CD4-positive, alpha-beta T cell treated with Interleukin-15 for 4 hours (primary cell): ENCODE data around the gene S100A7.
"Not testable (repeated sequence)": the region's sequence is repeated elsewhere in the genome, so short reads cannot be mapped to it uniquely, and the experiment has no call there.

ENCODE experiments used
- DNase-seq: peaks from one replicate; pipeline ENCODE4 v3.0.0-alpha.2; 2020; ENCODE audit warnings: low spot score

S100A7 gene

DNA sequence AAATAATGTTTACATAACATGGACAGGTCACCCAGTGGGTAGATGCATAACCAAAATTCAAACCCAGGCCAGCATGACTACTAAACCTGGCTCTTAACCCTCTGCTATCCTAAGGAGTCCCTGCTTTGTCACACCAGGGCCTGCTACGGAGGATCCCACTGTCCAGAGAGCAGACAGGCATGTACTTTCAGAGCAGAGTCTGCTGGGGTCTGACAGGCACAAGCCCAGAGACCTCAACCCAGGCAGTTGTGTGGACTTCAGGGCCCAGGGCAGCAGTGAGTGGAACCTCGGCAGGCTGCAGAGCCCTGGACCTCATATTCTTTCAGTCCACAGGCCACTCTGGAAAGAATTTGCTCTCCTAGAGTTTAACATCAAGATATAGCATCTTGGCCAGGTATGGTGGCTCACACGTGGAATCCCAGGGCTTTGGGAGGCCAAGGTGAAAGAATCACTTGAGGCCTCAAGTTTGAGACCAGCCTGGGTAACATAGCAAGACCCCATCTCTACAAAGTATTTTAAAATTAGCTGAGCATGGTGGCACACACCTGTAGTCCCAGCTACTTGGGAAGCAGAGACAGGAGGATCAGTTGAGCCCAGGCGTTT lies 16.1 kb upstream of the S100A7 start:
- no peak for DNase-seq

DNA sequence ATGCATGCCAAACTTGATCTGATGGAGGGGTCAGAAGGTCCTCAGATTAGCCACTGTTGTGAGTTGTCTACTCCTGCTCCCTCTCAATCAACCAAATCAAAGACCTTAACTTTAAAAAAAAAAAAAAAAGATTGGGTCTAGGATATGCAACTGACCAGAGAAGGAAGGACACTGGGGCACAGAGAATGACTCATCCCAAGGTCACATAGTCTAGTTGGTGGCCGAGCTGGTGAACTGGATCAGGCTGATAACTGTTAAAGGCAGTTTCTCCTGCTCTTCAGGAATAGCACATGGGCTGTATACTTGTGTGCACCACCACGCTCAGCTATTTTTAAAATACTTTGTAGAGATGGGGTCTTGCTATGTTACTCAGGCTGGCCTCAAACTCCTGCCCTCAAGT lies 14.8 kb upstream of the S100A7 start:
- DNase-seq: no peak

DNA sequence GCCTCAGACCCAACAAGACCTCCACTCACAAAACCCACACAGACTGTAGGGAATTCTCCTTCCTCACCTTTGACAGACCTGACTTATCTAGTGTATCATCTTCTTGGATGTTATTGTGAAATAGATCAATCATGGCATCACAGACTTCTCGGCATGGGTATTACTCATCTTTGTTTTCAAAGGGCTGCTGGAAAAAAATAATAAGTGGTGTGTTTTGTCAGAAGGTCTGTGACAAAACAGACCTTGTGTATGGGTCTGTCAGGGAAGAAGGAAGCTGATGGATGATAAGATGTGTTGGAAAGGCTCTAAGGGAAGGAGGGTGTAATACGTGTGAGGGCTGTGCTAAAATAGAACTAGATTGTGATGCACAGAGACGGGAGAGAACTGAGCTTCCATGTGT lies 13.9 kb upstream of the S100A7 start:
- no peak for DNase-seq

DNA sequence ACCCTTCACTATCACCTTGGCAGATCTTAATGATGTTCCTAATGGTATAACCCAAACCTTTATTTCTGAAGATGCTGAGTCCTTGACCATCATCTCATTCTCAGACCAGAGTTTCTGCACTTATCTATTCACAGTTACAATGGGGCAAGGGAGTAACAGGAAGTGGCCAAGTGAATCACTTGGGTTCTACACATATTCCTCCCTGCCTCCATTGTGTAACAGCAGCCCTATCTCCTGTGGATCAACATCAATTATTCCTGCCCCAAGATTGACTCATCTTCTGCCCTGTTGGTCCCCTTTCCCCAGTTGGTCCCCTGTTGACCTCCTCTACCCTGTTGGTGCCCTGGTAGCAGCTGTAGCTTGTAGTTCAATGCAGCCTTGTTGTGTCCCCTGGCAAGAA lies 10.3 kb upstream of the S100A7 start:
- DNase-seq: no peak

DNA sequence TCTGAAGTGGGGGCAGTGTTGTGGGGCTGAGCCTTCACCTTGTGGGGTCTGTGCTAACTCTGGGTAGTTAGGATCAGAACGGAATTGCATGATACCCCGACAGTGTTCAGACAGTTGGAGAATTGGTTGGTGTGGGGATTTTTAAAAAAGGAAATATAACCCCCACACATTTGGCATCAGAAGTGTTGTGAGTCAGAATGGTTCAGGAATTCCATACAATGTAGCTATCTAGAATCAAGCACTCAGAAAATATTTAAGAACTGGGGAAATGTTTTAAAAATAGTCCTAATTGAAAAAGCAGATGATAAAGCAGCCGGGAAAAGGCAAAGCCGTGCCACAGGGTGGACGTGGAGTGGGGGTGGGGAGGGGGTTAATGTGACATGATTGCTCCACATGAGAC lies 6.5 kb upstream of the S100A7 start:
- DNase-seq: no peak

DNA sequence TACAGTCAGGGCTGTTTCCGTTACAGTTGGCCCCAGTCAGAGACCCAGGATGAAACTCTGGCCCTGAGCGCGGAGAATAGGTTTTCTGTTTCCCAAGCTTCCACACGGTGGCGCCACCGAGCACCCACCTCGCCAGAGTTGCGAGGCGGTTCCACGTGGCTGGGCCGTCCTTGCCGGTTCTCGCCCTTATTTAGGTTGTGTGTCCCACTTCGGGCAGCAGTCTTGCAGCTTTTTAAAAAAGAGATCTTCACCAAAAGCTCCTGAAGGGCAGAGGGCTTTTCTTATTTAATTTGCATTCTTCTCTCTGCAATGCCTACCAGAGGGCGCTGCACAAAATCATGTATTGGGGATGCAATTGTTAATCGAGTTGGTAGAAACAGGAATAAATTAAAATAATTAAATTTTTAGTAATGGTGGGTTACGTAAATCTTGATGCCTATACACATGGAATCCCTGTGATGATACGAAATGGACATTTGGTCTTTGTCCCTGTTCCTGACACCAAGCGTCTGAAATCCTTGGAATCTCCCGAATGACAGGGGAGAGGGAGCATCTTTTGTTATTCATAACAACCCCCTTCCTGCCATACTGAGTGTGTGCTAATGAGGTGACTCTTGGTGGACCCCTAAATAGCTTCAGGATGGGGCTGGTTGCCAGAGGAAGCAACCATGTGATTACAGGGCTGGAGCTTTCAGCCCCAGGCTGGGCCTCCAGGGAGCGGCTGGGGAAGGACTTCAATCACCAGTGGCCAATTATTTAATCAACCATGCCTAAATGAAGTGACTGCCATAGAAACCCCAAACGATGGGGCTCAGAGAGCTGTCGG lies 5.6 kb upstream of the S100A7 start:
- DNase-seq: peak; percentile 56

DNA sequence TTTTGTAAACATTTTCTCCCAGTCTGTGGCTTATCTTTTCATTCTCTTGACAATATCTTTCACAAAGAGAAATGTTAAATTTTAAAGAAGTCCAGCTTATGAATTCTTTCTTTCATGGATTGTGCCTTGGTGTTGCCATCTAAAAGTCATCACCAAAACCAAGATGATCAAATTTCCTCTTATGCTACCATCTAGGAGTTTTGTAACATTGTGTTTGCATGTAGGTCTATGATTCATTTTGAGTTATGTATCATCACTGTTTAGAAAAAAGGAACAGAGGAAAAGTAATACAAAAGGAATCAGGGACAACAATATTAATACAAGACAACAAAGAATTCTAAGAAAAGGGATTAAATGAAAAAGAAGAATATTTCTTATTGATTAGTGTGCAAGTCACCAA lies 2.3 kb upstream of the S100A7 start:
- DNase-seq: not testable (repeated sequence)

DNA sequence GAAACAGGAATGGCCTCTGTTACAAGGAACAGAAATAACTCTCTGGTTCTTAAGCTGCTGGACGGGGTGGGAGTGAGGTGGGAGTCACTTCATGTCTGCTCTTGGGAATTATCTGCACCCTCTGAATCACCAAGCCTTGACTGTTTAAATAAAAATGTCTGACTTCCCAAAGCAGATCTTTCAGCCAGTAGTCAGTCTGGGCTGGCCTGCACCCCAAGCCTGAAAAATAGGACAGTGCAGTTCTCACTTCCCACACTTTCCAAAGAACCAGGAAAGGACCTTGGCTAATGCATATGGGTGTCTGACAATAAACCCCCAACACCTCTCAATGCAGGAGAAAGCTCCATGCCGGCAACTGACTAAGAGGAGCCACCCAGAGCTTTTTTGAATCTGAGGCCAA lies 796 bp downstream of the S100A7 start:
- no peak for DNase-seq

DNA sequence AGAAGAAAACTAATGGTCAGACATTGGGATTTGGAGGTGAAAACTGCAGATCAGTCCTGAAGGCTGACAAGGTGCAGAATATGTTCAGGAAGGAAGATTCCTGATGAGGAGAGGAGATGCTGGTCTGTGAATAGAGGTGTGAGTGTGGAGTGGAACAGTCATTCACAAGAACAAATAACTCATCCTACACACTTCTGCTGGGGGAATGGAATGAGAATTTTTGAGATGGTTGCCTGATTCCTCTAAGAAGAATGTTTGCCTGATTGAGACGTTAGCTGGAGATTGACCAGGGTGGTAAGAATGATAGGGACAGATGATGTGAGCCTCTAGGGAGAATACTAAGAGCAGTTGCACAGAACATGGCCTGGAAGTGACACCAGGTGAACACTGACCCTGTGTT lies 4.1 kb downstream of the S100A7 start:
- no peak for DNase-seq

DNA sequence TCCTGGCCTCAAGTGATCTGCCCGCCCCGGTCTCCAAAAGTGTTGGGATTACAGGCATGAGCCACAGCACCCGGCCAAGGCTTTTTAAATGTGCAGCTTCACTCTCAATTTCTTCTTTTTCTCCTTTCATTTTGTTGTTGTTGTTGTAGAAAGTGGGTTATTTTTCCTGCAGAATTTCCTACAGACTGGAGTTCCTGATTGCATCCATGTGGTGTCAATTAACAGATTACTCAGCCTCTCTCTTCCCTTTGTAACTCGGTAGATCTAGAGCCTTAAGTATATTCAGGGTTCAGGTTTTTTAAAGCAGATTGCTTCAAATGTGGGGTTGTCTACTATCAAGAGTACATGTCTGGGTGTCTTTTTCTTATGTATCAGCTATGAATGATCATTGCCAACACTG lies 11.6 kb downstream of the S100A7 start:
- not testable (repeated sequence) for DNase-seq

DNA sequence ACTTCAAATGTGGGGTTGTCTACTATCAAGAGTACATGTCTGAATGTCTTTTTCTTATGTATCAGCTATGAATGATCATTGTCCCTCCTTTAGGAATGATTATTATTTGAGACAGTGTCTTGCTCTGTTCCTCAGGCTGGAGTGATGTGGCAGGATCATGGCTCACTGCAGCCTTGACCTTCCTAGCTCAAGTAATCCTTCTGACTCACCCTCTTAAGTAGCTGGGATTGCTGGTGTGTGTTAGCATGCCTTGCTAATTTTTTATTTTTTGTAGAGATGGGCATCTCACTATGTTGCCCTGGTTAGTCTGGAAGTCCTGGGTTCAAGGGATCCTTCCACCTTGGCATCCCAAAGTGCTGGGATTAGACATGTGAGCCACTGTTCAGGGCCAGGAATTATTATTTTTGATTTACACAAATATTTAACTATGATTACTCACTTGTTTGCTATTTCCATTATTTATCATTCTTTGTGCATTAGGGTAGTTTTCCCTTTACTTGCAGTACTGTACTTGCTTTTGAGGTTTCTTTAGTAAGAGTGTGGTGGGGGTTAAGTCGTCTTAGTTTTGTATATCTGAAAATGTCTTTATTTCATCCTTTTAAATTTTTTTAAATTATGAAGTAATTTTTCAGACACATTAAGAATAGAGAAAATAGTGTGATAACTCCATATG lies 12.8 kb downstream of the S100A7 start:
- DNase-seq: no peak

DNA sequence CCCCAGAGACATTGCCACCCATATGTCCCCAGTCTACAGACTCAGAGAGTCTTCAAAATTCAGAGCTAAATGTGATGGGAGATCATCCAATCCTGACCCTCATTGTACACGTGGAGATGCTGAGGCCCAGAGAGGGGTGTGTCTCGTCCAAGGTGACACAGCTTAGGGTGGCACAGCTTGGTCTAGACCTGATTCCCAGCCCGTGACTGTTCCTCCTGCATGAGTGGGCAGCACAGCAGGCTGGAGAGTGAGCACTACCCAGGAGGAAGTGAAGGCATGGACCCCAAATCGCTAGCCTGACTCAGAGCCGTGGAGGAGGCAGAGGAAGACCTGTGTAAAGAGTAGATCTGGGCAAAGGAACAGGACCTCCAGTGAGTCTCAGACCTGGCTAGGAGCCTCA lies 16.4 kb downstream of the S100A7 start:
- no peak for DNase-seq

DNA sequence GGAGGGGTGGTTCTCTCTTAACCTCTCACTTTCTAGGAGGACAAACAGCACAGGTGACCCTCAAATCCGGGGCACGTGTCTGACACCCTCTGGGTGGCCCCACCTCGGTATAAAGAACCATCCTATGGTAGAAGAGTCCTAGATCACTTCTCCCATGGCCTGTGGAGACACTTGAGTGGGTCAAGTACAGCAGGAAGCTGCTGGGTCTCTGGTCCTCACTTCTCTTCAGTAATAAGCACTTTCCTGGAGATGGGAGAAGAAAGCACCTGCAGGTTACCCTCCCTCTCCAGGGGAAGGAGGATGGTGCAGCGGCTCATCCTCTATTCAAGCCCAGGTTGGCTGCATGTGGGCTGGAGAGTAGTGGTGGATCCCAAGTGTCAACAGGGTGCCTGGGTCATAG lies 17.0 kb downstream of the S100A7 start:
- DNase-seq: no peak

DNA sequence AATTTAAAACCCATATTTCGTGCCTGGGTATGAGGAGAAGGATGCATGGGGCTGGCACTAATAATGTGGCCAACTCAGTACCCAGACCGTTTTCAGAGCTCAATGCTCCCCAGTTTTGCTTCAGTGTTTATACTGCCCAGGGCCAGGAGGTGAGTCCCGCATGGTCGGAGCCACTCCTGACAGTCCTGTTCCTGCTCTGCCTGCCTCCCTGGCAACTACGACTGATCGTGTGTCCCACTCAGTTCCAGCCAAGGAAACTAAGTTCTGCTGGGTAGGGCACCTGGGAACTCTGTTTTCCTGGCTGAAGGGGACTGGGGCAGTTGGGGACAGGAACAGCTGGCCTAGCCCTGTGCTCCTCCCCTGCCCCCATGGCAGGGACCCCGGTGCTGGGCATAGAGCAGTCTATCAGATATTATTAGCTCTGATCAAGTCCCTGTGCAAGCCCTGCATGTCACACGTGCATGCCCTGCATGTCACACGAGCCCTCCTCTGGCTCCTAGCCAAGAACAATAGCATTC lies 19.2 kb downstream of the S100A7 start:
- no peak for DNase-seq

DNA sequence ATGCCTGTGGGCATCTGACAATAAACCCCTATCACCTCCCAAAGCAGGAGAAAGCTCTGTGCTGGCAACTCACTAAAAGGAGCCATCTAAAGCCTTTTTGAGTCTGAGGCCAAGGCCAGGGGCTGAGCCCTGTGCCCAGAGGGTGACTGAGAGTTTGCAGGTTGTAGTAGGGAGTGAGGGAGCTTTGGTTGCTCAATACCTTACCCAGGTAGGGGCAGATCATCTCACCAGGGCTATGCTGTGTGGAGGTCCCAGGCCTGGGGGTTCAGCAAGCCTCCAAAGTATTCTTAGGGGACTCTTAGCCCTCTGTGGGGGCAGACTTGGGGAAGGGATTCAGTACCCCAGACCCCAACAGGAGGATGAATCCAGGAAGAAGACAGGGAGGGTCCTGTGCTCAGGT lies 21.2 kb downstream of the S100A7 start:
- DNase-seq: no peak

DNA sequence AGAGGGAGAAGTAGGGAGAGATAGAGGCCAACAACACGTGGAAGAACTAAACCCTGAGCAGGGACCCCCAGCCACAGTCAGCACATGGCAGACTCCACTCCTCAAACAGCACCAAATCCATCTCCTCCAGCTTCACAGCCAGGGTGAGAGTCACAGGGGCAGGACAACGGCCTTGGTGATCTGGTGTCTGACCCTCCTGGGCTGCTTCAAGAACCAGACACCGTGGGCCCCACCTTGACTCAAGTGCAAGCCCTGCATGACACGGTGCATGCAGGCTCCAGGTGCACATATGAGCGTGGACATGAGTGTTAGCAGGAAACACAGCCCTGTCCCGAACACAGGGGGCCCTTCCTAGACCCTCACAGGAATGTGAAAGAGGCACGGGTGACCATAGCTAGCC lies 21.9 kb downstream of the S100A7 start:
- no peak for DNase-seq

DNA sequence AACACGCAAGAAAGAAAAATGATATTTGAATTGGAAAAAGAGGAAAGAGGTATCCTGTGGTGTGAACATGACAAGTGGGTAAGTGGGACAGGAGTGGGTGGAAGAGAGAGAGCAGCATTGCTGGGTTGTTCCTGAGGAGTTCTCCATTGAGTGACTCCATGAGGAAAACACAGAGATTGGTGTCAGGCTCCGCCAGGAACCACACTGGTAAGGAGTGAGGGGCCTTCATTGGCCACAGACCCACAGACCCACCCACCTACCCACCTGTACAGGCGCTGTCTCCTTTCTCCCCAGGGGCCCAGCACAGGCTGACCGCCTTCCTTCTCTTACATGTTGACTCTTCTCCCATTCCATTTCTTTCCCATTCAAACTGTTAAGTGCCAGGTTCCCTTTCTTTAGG lies 23.2 kb downstream of the S100A7 start:
- no peak for DNase-seq

DNA sequence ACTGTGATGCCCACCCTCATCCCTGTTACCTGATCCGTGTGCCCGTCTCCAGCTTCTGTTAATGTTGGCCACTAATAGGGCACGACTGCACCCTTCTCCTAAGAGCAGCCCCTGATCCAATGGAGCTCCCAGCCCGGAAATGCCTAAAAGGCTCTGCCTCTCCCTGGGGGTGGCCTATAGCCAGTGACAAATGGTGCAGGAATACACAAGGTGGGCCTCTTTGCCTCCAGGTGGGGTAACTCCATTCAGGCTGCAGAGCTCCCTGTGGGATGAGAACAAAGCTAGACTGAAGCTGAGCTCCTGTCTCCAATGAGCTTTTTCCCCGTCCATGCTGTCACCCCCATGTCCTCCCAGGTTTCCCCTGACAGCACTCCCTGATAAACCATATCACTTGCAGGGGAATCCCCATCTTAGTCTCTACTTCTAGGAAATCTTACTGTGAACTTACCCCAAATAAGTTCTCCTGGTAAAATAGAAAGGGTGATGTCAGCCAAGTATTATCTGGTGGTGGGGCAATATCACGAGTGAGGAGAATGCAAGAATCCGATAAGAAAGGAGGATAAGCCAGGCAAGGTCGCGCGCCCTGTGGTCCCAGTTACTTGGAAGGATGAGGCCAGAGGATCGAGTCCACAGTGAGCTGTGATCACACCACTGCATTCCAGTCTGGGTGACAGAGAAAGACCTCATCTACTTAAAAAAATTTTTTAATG lies 25.6 kb downstream of the S100A7 start:
- no peak for DNase-seq

DNA sequence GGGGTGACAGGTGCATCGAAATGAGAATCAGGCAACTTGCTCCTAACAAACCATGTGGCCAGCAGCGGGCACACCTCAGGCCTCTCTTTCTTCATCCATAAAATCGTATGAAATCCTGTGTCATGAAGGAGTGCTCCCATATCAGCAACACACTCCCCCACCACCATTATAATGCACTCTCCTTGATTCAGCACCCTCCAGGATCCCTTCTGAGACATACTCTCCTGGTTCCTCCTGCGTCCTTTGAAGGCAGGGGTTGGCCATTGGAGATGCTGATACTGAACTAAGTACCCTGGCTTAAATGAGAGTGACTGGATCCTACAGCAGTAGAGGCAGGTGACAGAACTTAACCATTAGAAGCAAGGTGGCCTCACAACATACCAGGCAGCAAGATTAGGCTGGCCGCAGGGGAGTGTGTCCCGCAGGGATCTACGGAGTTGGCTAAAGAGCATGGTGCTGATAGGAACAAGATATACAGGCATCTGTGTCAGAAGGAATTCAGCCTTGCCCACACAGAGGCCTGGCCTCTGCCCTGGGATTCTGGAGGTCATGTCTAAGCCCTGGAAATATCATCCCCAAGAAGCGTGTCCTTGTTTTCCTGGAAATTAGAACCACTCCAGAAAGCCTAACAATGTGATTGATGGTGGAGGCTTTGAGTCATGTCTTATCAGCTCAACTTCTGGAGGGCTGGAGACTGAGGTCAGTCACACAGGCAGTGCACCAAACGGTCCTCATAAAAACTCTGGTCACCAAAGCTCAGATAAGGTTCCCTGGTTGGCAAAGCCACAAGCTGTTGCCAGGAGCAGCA lies 27.4 kb downstream of the S100A7 start:
- no peak for DNase-seq

DNA sequence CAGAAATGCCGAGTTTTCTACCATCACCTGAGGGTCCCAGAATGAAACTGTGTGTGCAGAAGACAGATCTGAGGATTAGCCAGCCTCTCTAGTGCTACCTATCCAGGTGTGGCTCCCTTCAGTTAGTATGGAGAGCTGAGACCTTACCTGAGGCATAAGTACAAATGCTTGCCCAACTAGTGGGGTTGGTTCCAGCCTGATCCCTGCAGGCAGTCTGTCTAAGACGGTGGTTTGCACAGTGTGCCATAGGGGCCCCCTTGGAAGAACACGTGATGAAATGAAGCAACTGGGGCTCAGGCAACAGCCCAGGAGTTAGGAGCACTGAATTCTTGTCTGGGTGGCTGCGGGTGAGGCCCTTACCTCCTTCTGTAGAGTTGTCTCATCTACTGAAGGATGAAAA lies 28.5 kb downstream of the S100A7 start:
- no peak for DNase-seq

DNA sequence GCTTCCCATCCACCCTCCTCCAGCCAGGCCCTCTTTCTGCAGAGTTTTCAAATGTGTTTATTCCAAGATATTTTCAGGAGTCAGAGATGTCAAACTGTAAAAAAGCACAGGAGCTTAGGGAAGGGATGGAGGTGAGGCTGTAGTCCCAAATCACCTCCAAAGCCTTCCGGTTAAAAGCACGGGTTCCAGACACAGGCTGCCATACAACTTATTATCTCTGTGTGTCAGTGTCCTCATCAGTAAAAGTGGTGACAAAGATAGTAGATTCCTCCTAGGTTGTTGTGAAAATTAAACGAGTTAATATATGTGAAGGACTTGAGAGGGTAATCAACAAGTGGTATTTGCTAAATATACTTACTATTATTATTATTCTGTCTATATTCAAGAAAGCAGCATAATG lies 29.0 kb downstream of the S100A7 start:
- DNase-seq: no peak

DNA sequence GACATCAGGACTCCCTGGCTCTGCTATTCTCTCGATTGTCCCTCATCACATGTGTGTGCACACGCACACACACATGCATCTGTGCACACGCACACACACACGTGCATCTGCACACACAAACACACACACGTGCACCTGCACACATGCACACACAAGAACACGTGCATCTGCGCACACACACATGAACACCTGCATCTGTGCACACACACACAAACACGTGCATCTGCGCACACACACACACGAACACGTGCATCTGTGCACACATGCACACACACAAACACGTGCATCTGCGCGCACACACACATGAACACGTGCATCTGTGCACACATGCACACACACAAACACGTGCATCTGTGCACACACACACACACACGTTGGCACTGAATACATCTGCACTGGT lies 29.4 kb downstream of the S100A7 start:
- DNase-seq: no peak
